Small intestine (tissue), 7 donors: ENCODE results near the gene SLC44A4. TPM values are rescaled to one million over a fixed set of nuclear protein-coding genes. Genes with fewer than 3 reads are reported as not detected.
A peak's percentile ranks its signal among the peaks of the same experiment; 100 is the strongest.
"Not testable (repeated sequence)": the region's sequence is repeated elsewhere in the genome, so short reads cannot be mapped to it uniquely, and the experiment has no call there.

Source experiments
- DNase-seq, 2 donors: peaks; one replicate each; pipeline versions ENCODE4 v3.0.0 to v3.0.0-alpha.2; 2013
- FAIRE-seq: peaks from 2 replicates; lab custom pipeline; 2012; peaks lifted over from hg19 to GRCh38; lab: Jason Lieb, UNC
- H3K27ac ChIP-seq, 3 donors: one replicate each; pipeline ENCODE4 v1.5.1; 2013; ENCODE audit warnings: low read length in 2 of 3, mild to moderate bottlenecking in 2 of 3, control low read depth in 1 of 3, inconsistent platforms in 1 of 3, low read depth in 1 of 3, moderate library complexity in 1 of 3
- H3K27me3 ChIP-seq, 3 donors: one replicate each; pipeline ENCODE4 v1.6.1; 2013; ENCODE audit warnings: low read length in 3 of 3, inconsistent platforms in 1 of 3; ENCODE audit not compliant: control insufficient read depth in 3 of 3, insufficient read depth in 3 of 3
- H3K36me3 ChIP-seq, 3 donors: one replicate each; pipeline ENCODE4 v1.6.1; 2013; ENCODE audit warnings: low read length in 3 of 3, inconsistent platforms in 1 of 3, low read depth in 1 of 3, mild to moderate bottlenecking in 1 of 3, moderate library complexity in 1 of 3; ENCODE audit not compliant: control insufficient read depth in 3 of 3, insufficient read depth in 2 of 3
- H3K4me1 ChIP-seq, 3 donors: one replicate each; pipeline ENCODE4 v1.6.1; 2013; ENCODE audit warnings: low read length in 2 of 3, inconsistent platforms in 1 of 3, low read depth in 1 of 3, mild to moderate bottlenecking in 1 of 3, moderate library complexity in 1 of 3; ENCODE audit not compliant: control insufficient read depth in 3 of 3, insufficient read depth in 2 of 3
- H3K4me3 ChIP-seq, 3 donors: one replicate each; pipeline ENCODE4 v1.5.1; 2013; ENCODE audit warnings: low read length in 3 of 3, control low read depth in 1 of 3, inconsistent platforms in 1 of 3, low read depth in 1 of 3, mild to moderate bottlenecking in 1 of 3, moderate library complexity in 1 of 3
- H3K9me3 ChIP-seq, 2 donors: one replicate each; pipeline ENCODE4 v1.6.1; 2013; ENCODE audit warnings: low read depth in 1 of 2, low read length in 1 of 2; ENCODE audit not compliant: control insufficient read depth in 2 of 2, insufficient read depth in 1 of 2
- WGBS, 3 donors: extraction: QIAGEN DNeasy Blood & Tissue Kit; methylation state at CpG; one replicate each; pipeline ENCODE4 v1.1.7; 2013; 5-methylcytosine and 5-hydroxymethylcytosine counted together
- polyA plus RNA-seq, 4 donors: library from polyadenylated mRNA; stranded (reverse) in 3 of 4; unstranded in 1 of 4; fragments of 200-250 nt in 3 of 4; fragments of 120-200 nt in 1 of 4; gene quantifications; one replicate each; pipeline versions ENCODE4 v1.2.1 to v1.2.3, GENCODE V29; 2013
- donor health status: healthy with polysubstance abuse.
- donor health status: control.
- donor health status: control.
- donor health status: Bipolar disorder and iron deficiency.
- donor health status: healthy.

The SLC44A4 gene
- polyA plus RNA-seq, 4 donors = 82.3 to 215 (median 130) TPM

GRCh38 chr6:31842053-31842452 is 36.7 kb downstream of the SLC44A4 start:
- no peak overlapping the region for H3K4me3 ChIP-seq
- peaks cover 10 to 47% (median 17%) of the 10 kb centered on the region in 3 donors for H3K36me3 ChIP-seq
- peaks cover 4 to 15% (median 5%) of the 10 kb centered on the region in 3 donors for H3K4me1 ChIP-seq
- no peak for FAIRE-seq
- no peak for DNase-seq
- H3K9me3 ChIP-seq = no peaks in the 10 kb centered on the region
- no peaks in the 10 kb centered on the region for H3K27me3 ChIP-seq
- H3K27ac ChIP-seq = no peak overlapping the region
- WGBS, 3 donors = 46 to 70% (median 51%) methylated on average over 8 to 9 of the region's 9 CpGs

GRCh38 chr6:31839779-31840126 is 39.0 kb downstream of the SLC44A4 start:
- H3K27ac ChIP-seq, DNase-seq, H3K4me3 ChIP-seq, FAIRE-seq, H3K27me3 ChIP-seq, H3K9me3 ChIP-seq: not testable (repeated sequence)
- 81 to 86% (median 84%) methylated on average over 8 of the region's 8 CpGs for WGBS, 3 donors
- H3K36me3 ChIP-seq = peaks cover 11 to 52% (median 17%) of the 10 kb centered on the region in 3 donors
- peaks cover 4 to 24% (median 11%) of the 10 kb centered on the region in 3 donors for H3K4me1 ChIP-seq

GRCh38 chr6:31838968-31839367 is 39.8 kb downstream of the SLC44A4 start:
- H3K36me3 ChIP-seq = peaks cover 11 to 52% (median 17%) of the 10 kb centered on the region in 3 donors
- H3K9me3 ChIP-seq = no peaks in the 10 kb centered on the region
- no peak overlapping the region for H3K4me3 ChIP-seq
- FAIRE-seq (no peak), DNase-seq (no peak)
- no peaks in the 10 kb centered on the region for H3K27me3 ChIP-seq
- 97 to 98% (median 97%) methylated on average over 3 of the region's 3 CpGs for WGBS, 3 donors
- peaks cover 4 to 27% (median 11%) of the 10 kb centered on the region in 3 donors for H3K4me1 ChIP-seq
- no peak overlapping the region for H3K27ac ChIP-seq

- peak overlapping the region in 1 of 3 donors; percentile 80 for H3K27ac ChIP-seq
- peaks cover 11 to 52% (median 15%) of the 10 kb centered on the region in 3 donors for H3K36me3 ChIP-seq
- WGBS, 3 donors = 69 to 79% (median 75%) methylated on average over 9 of the region's 9 CpGs
- H3K4me3 ChIP-seq, FAIRE-seq, H3K9me3 ChIP-seq, H3K27me3 ChIP-seq, DNase-seq: not testable (repeated sequence)
- H3K4me1 ChIP-seq = peaks cover 4 to 28% (median 11%) of the 10 kb centered on the region in 3 donors
These were observed 40.7 kb downstream of the SLC44A4 start for GRCh38 chr6:31838114-31838553.

- DNase-seq = peak; percentile 64 to 75
- peak overlapping the region; percentile 24 to 88 (median 80) for H3K27ac ChIP-seq
- H3K4me3 ChIP-seq = peak overlapping the region in 2 of 3 donors; percentile 13 to 96
- H3K27me3 ChIP-seq = no peaks in the 10 kb centered on the region
- WGBS, 3 donors = 7 to 23% (median 10%) methylated on average over 1 of the region's 1 CpG
- peaks cover 11 to 54% (median 15%) of the 10 kb centered on the region in 3 donors for H3K36me3 ChIP-seq
- FAIRE-seq = no peak
- H3K4me1 ChIP-seq = peaks cover 4 to 33% (median 11%) of the 10 kb centered on the region in 3 donors
- H3K9me3 ChIP-seq = no peaks in the 10 kb centered on the region
These were observed 41.3 kb downstream of the SLC44A4 start for GRCh38 chr6:31837369-31838113.

- peak overlapping the region; percentile 24 to 88 (median 80) for H3K27ac ChIP-seq
- no peaks in the 10 kb centered on the region for H3K27me3 ChIP-seq
- H3K36me3 ChIP-seq = peaks cover 11 to 51% (median 15%) of the 10 kb centered on the region in 3 donors
- DNase-seq = no peak
- no peaks in the 10 kb centered on the region for H3K9me3 ChIP-seq
- H3K4me1 ChIP-seq = peaks cover 4 to 34% (median 11%) of the 10 kb centered on the region in 3 donors
- FAIRE-seq = no peak
- WGBS, 3 donors = 8 to 11% (median 8%) methylated on average over 12 of the region's 12 CpGs
- peak overlapping the region; percentile 27 to 96 (median 81) for H3K4me3 ChIP-seq
These were observed 42.1 kb downstream of the SLC44A4 start for GRCh38 chr6:31836474-31837368.

- peak overlapping the region; percentile 27 to 96 (median 81) for H3K4me3 ChIP-seq
- no peaks in the 10 kb centered on the region for H3K9me3 ChIP-seq
- H3K27ac ChIP-seq = peak overlapping the region; percentile 16 to 88 (median 80)
- H3K4me1 ChIP-seq = peaks cover 4 to 38% (median 11%) of the 10 kb centered on the region in 3 donors
- no peak for DNase-seq
- no peak for FAIRE-seq
- H3K36me3 ChIP-seq = peaks cover 11 to 49% (median 15%) of the 10 kb centered on the region in 3 donors
- no peaks in the 10 kb centered on the region for H3K27me3 ChIP-seq
- WGBS, 3 donors = 2 to 8% (median 5%) methylated on average over 14 of the region's 14 CpGs
These were observed 42.7 kb downstream of the SLC44A4 start for GRCh38 chr6:31836047-31836473.
